IMR-90 (cell line): Measurements from ENCODE around the gene REV3L. TPM values are rescaled to one million over a fixed set of nuclear protein-coding genes. Genes with fewer than 3 reads are reported as not detected.

ENCODE experiments used
- ATAC-seq: fragments of 200-7000 bp; cut with Tn5 transposase; 2 replicates; pipeline ENCODE4 v1.9.1; 2020; ENCODE audit warnings: low read depth, mild to moderate bottlenecking, moderate library complexity
- BruUV-seq: library from RNA; stranded (reverse); fragments of 400-500 nt; replicated peaks from 2 replicates; lab custom pipeline; 2021; lab: Mats Ljungman, UMichigan
- CTCF ChIA-PET: fragments of 300-600 bp; formaldehyde crosslinking; extraction: SDS; loops from one replicate; lab custom pipeline; 2021; ENCODE audit warnings: antibody characterized with exemption; lab: Yijun Ruan, JAX
- POLR2A ChIA-PET: fragments of 300-600 bp; sonication (Branson Sonifier 250); formaldehyde crosslinking; loops from one replicate; lab custom pipeline; 2022; ENCODE audit warnings: antibody characterized with exemption; ENCODE audit not compliant: unreplicated experiment; lab: Charles Lee
- DNase-seq: peaks from one replicate; pipeline ENCODE4 v3.0.0; 2013
- H2AFZ ChIP-seq: replicated peaks from 2 replicates; pipeline ENCODE3; 2013; ENCODE audit warnings: low read length, mild to moderate bottlenecking; ENCODE audit not compliant: poor library complexity
- H2AK5ac ChIP-seq: 2 replicates; pipeline ENCODE4 v1.6.1; 2013; ENCODE audit warnings: low read depth, low read length, inconsistent platforms
- H2AK9ac ChIP-seq: replicated peaks from 2 replicates; pipeline ENCODE3; 2013; ENCODE audit warnings: mild to moderate bottlenecking, low read depth, low read length, moderate library complexity; ENCODE audit not compliant: poor library complexity
- H2BK120ac ChIP-seq: 2 replicates; pipeline ENCODE4 v1.6.1; 2013; ENCODE audit warnings: low read depth, low read length, inconsistent platforms
- H2BK15ac ChIP-seq: 3 replicates; pipeline ENCODE4 v1.6.1; 2013; ENCODE audit warnings: low read depth, low read length, inconsistent platforms
- H2BK20ac ChIP-seq: 2 replicates; pipeline ENCODE4 v1.6.1; 2013; ENCODE audit warnings: low read depth, mild to moderate bottlenecking, inconsistent platforms, low read length, moderate library complexity
- H2BK5ac ChIP-seq: 2 replicates; pipeline ENCODE4 v1.6.1; 2013; ENCODE audit warnings: mild to moderate bottlenecking, low read depth, low read length, inconsistent platforms; ENCODE audit not compliant: poor library complexity, severe bottlenecking
- H3K14ac ChIP-seq: replicated peaks from 2 replicates; pipeline ENCODE4 v1.6.1; 2013; ENCODE audit warnings: low read depth, low read length, inconsistent platforms
- H3K18ac ChIP-seq: 2 replicates; pipeline ENCODE4 v1.6.1; 2013; ENCODE audit warnings: low read depth, low read length, control low read depth
- H3K23ac ChIP-seq: 2 replicates; pipeline ENCODE4 v1.6.1; 2013; ENCODE audit warnings: low read depth, low read length, inconsistent platforms
- H3K27ac ChIP-seq: 2 replicates; pipeline ENCODE4 v1.5.1; 2013; ENCODE audit warnings: mild to moderate bottlenecking, control low read depth, low read length; ENCODE audit not compliant: insufficient read depth
- H3K27me3 ChIP-seq: 2 replicates; pipeline ENCODE4 v1.6.1; 2013; ENCODE audit warnings: low read length; ENCODE audit not compliant: control insufficient read depth, insufficient read depth
- H3K36me3 ChIP-seq: 2 replicates; pipeline ENCODE4 v1.6.1; 2013; ENCODE audit warnings: low read length, mixed read lengths; ENCODE audit not compliant: control insufficient read depth, insufficient read depth
- H3K4ac ChIP-seq: 2 replicates; pipeline ENCODE4 v1.6.1; 2013; ENCODE audit warnings: low read depth, low read length, inconsistent platforms
- H3K4me1 ChIP-seq: 2 replicates; pipeline ENCODE4 v1.6.1; 2013; ENCODE audit warnings: low read length, mixed read lengths; ENCODE audit not compliant: control insufficient read depth, insufficient read depth
- H3K4me2 ChIP-seq: 2 replicates; pipeline ENCODE4 v1.6.1; 2013; ENCODE audit warnings: low read depth, mild to moderate bottlenecking, control low read depth, low read length, moderate library complexity
- H3K4me3 ChIP-seq: 2 replicates; pipeline ENCODE4 v1.5.1; 2013; ENCODE audit warnings: low read depth, mild to moderate bottlenecking, control low read depth, low read length, moderate library complexity; ENCODE audit not compliant: insufficient read depth
- H3K56ac ChIP-seq: 2 replicates; pipeline ENCODE4 v1.6.1; 2013; ENCODE audit warnings: low read length, inconsistent platforms; ENCODE audit not compliant: insufficient read depth; ENCODE audit errors: extremely low read depth
- H3K79me1 ChIP-seq, 2 experiments: 2 replicates each; pipeline ENCODE4 v1.6.1; 2013; ENCODE audit warnings: low read length in 2 of 2, inconsistent platforms in 1 of 2, low read depth in 1 of 2
- H3K9ac ChIP-seq: 2 replicates; pipeline ENCODE4 v1.6.1; 2013; ENCODE audit warnings: low read depth, low read length, control low read depth
- H3K9me1 ChIP-seq: 2 replicates; pipeline ENCODE4 v1.6.1; 2013; ENCODE audit warnings: low read length, inconsistent platforms; ENCODE audit not compliant: insufficient read depth
- H3K9me3 ChIP-seq: 2 replicates; pipeline ENCODE4 v1.6.1; 2013; ENCODE audit warnings: low read length; ENCODE audit not compliant: control insufficient read depth, insufficient read depth
- H4K20me1 ChIP-seq: 2 replicates; pipeline ENCODE4 v1.6.1; 2013; ENCODE audit warnings: low read length, inconsistent platforms; ENCODE audit not compliant: insufficient read depth
- H4K5ac ChIP-seq: 2 replicates; pipeline ENCODE4 v1.6.1; 2013; ENCODE audit warnings: mild to moderate bottlenecking, low read depth, low read length, control low read depth
- H4K8ac ChIP-seq, 2 experiments: 2 replicates each; pipeline ENCODE4 v1.6.1; 2013; ENCODE audit warnings: low read depth in 2 of 2, low read length in 2 of 2, control low read depth in 1 of 2, inconsistent platforms in 1 of 2
- H4K91ac ChIP-seq: 2 replicates; pipeline ENCODE4 v1.6.1; 2013; ENCODE audit warnings: low read depth, low read length, inconsistent platforms; ENCODE audit not compliant: insufficient read depth
- BHLHE40 ChIP-seq: fragments of 150-350 bp; IDR thresholded peaks from 2 replicates; pipeline ENCODE4 v1.6.1; 2016; ENCODE audit warnings: mild to moderate bottlenecking, low read depth, low read length
- CEBPB ChIP-seq: IDR thresholded peaks from 2 replicates; pipeline ENCODE4 v1.6.1; 2012; ENCODE audit warnings: low read depth, low read length, improper control_type of control experiment
- CHD1 ChIP-seq: IDR thresholded peaks from 2 replicates; pipeline ENCODE4 v1.6.1; 2012; ENCODE audit warnings: low read depth, low read length, improper control_type of control experiment
- ELK1 ChIP-seq: fragments of 150-350 bp; IDR thresholded peaks from 2 replicates; pipeline ENCODE4 v1.6.1; 2016; ENCODE audit warnings: low read depth, mild to moderate bottlenecking, low read length, moderate library complexity, borderline replicate concordance
- FOS ChIP-seq: fragments of 150-350 bp; IDR thresholded peaks from 2 replicates; pipeline ENCODE4 v1.6.1; 2016; ENCODE audit warnings: low read depth, low read length
- MAFK ChIP-seq: IDR thresholded peaks from 2 replicates; pipeline ENCODE4 v1.6.1; 2012; ENCODE audit warnings: low read depth, low read length, improper control_type of control experiment
- MAZ ChIP-seq: IDR thresholded peaks from 2 replicates; pipeline ENCODE4 v1.6.1; 2012; ENCODE audit warnings: low read depth, mild to moderate bottlenecking, low read length, improper control_type of control experiment, moderate library complexity, borderline replicate concordance
- POLR2A ChIP-seq: IDR thresholded peaks from 2 replicates; pipeline ENCODE4 v1.6.1; 2012; ENCODE audit warnings: mild to moderate bottlenecking, low read depth, low read length
- RAD21 ChIP-seq: IDR thresholded peaks from 2 replicates; pipeline ENCODE4 v1.6.1; 2012; ENCODE audit warnings: low read length, improper control_type of control experiment
- RCOR1 ChIP-seq: IDR thresholded peaks from 2 replicates; pipeline ENCODE4 v1.6.1; 2012; ENCODE audit warnings: mild to moderate bottlenecking, low read length, improper control_type of control experiment; ENCODE audit not compliant: insufficient replicate concordance
- RFX5 ChIP-seq: IDR thresholded peaks from 2 replicates; pipeline ENCODE4 v1.8.0; 2012; ENCODE audit warnings: low read depth, mild to moderate bottlenecking, low read length, moderate library complexity
- USF2 ChIP-seq: fragments of 150-350 bp; IDR thresholded peaks from 2 replicates; pipeline ENCODE4 v1.6.1; 2017; ENCODE audit warnings: mild to moderate bottlenecking, antibody characterized with exemption, low read length, low read depth
- WGBS, 2 experiments: methylation state at CpG; one replicate each; pipeline versions ENCODE4 v1.1.5 to v1.1.7; 2013; ENCODE audit warnings: missing lambda C conversion rate in 2 of 2; ENCODE audit not compliant: insufficient read length in 1 of 2; ENCODE audit errors: extremely low coverage in 2 of 2; 5-methylcytosine and 5-hydroxymethylcytosine counted together
- dilution Hi-C: fragments of 300-500 bp; cut with HindIII; formaldehyde crosslinking; loops from one replicate; pipeline ENCODE4 v1.14.3; 2018; ENCODE audit warnings: low sequenced_read_pairs; ENCODE audit not compliant: unreplicated experiment
- in situ Hi-C: fragments of 300-500 bp; cut with MboI; formaldehyde crosslinking; loops from 3 replicates; pipeline ENCODE4 v1.14.3; 2019; ENCODE audit warnings: low sequenced_read_pairs, inconsistent platforms, mixed read lengths
- intact Hi-C: fragments of 100-400 bp; cut with micrococcal nuclease; formaldehyde crosslinking; loops from 2 replicates; pipeline ENCODE4 v1.10.0; 2022
- polyA plus RNA-seq, 3 experiments: library from polyadenylated mRNA; depleted of rRNA; stranded (reverse); fragments of >200 nt; gene quantifications; 2 replicates each; pipeline ENCODE4 v1.2.3, GENCODE V29; 2012; ENCODE audit warnings: low replicate concordance in 1 of 3
- total RNA-seq: library from RNA; depleted of rRNA; stranded (reverse); fragments of >200 nt; gene quantifications from 2 replicates; pipeline ENCODE4 v1.2.3, GENCODE V29; 2012

Gene REV3L
- total and polyA plus RNA-seq, 2 of the 4 experiments (the other 2 are of a cell fraction), result 7.4 to 15.4 TPM

GRCh38 chr6:111342913-111343312 is 140.1 kb downstream of the REV3L start:
- TF ChIP-seq CEBPB (no peak), USF2 (no peak), MAFK (no peak), CHD1 (no peak), MAZ (no peak), RFX5 (no peak), ELK1 (no peak), BHLHE40 (no peak), RAD21 (no peak), FOS (no peak), POLR2A (no peak), RCOR1 (no peak)
- Histone ChIP-seq H2BK20ac (no peak overlapping the region), H3K14ac (no peak overlapping the region), H2AK9ac (no peak overlapping the region), H4K91ac (no peak overlapping the region), H3K56ac (no peak overlapping the region), H3K4me2 (no peak overlapping the region), H4K20me1 (no peaks in the 10 kb centered on the region), H3K23ac (no peak overlapping the region), H3K27ac (no peak overlapping the region), H2BK120ac (no peak overlapping the region), H3K4me3 (no peak overlapping the region), H3K18ac (no peak overlapping the region), H2BK15ac (no peak overlapping the region), H4K8ac (no peak overlapping the region), H2BK5ac (no peak overlapping the region), H3K4me1 (no peaks in the 10 kb centered on the region), H3K9me1 (0 out of 2 replicates have a peak, but pooled peaks cover 3% of the 10 kb centered on the region), H3K9me3 (no peaks in the 10 kb centered on the region), H3K4ac (no peak overlapping the region), H3K79me1 (peaks cover 2 to 5% of the 10 kb centered on the region in 2 experiments; a peak in 2 of 4 replicates), H3K36me3 (peaks cover 25% of the 10 kb centered on the region), H2AK5ac (no peak overlapping the region), H3K27me3 (no peaks in the 10 kb centered on the region), H2AFZ (no peak overlapping the region), H3K9ac (no peak overlapping the region), H4K5ac (no peak overlapping the region)
- peak; percentile 54 for DNase-seq
- no CpG with 5 or more reads among the region's 1 CpG for WGBS, 2 experiments
- in situ Hi-C loops, result no loop called here
- CTCF ChIA-PET, result no interaction called here
- ATAC-seq, result no peak
- no TSS peak for BruUV-seq
- dilution Hi-C loops, result no loop called here
- POLR2A ChIA-PET, result no interaction called here
- intact Hi-C loops, result no loop called here
